HG02759 (cell line): Measurements from ENCODE around the gene EZR.

Experiments
- ATAC-seq: cut with Tn5 transposase; IDR thresholded peaks from one replicate; pipeline ENCODE4 v1.9.1; 2021; ENCODE audit warnings: mild to moderate bottlenecking, moderate library complexity; ENCODE audit not compliant: unreplicated experiment

EZR gene

DNA sequence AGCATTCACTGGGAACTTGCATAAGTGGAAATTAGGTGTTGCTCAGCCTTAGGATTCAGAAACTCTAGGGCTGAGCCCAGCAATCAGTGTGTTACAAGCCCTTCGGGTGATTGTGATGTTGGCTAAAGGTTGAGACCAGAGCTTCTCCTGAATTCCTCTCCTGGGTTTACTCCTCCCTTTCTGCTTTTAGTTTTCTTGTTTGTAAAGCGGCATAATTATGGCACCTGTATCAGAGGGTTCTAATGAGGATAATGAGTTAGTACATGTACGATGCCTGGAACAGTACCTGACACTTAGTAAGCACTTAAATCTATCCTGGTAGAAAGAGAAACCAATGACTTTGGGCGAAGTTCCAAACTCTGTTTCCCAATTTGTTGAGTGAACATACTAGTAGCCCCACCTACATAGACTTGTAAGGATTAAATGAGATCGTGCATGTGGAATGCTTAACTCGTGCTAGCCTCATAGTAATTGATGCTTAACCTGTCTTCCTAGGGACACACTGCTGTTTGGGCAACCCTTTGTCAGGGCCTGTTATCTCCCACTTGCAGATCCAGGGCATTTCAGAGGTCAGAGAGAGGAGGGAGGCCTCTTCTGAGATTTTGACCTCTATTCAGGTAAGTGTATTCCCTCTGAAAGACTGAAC, 932 bp upstream of the EZR start:
- ATAC-seq, result no peak

DNA sequence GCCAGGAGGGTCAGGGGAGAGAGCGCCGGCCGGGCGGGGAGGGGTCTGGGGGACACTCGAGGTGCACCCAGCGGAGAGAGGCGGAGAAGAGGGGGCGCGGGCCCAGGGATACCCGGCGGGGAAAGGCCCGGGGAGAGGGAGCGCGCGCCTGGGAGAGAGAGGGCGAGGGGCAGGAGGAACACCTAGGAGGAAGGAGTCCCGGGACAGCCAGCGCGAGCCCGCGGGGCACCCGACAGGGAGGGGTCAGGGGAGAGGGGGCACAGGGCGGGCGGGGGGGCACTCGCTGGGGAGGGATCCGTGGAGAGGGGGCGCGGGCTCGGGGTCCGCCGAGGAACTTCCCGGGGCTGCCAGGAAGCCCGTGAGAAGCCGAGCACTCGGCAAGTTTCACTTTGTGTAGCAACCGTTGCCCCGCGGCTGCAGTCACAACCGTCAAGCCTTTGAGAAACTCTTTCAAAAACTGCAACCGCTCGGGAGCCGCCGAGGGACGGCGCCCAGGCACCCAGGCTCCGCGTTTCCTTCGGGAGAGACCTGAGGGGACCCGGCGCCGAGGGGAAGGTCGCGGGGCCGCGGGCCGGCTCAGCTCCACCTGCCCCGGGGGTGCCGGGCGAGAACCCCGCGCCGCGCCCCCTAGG, 471 bp downstream of the EZR start:
- ATAC-seq, result peak; percentile 36

DNA sequence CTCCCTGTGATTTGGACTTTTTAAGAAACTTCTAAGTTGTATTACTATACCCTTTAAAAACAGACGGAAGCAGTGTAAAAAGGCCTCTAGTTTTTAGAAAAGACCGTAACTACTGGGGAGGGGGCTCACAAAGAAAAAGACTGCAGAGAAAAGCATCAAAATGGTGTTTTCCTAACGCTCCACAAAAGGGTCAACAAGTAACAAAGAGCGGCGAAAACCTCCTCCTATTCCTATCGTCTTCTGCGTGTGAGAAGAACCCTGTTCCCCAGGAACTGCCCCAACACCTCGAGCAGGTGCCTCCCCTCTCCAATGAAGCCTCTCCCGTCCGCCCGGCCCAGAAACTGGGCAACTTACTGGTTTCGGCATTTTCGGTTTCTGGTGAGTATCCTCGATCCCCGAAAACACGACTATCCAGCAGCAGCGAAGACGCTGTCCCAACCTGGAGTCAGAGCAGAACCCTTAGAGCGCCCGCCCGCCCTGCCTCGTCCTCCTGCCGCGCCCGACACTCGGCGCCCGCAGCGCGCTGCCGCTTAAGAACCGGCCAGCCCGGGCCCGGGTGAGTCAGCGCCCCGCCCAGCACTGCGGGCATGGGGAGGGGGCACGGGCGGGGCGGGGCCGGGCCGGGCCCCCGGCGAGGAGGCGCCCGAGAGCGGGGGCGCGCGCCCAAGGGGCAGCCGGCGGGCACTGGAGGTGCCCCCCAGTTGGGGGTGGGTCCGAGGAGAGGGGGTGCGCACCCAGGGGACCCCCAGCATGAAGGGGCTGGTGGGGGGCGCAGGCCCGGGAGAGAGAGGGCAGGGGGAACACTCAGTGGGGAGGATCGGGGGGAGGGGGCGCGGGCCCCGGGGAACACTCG, 1.2 kb downstream of the EZR start:
- ATAC-seq, result peak; percentile 43

DNA sequence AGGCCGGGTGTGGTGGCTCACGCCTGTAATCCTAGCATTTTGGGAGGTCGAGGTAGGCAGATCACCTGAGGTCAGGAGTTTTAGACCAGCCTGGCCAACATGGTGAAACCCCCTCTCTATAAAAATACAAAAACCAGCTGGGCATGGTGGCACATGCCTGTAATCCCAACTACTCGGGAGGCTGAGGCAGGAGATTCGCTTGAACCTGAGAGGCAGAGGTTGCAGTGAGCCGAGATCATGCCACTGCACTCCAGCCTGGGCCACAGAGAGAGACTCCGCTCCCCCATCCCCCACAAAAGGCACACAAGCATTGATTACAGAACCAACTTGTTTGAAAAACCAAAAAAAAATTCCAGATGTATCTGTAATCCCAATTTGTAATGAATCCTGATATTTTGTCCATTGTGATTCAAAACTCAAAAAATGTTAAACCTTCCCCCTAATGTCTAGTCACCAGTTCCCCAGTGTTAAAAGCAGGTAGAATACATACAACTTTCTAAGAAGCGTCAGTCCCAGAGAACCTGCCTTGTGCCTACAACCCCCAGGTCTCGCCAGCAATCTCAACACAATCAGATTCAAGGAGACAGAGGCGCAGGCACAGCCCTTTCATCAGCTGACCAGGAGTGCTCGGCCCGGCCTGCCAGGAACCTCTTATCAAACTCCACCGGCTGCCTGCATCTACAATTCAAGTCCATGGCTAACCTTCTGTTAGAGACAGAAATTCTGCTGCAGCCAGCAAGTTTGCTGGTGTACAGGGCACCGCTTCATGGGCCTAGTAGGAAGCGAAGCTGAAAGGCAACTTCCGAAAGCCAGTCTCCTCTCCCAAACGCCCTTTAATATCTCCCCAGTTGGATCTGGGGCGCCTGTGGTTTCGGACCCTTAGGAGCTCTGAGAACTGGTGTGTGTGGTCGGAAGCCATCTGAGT, 2.1 kb downstream of the EZR start:
- no peak for ATAC-seq

DNA sequence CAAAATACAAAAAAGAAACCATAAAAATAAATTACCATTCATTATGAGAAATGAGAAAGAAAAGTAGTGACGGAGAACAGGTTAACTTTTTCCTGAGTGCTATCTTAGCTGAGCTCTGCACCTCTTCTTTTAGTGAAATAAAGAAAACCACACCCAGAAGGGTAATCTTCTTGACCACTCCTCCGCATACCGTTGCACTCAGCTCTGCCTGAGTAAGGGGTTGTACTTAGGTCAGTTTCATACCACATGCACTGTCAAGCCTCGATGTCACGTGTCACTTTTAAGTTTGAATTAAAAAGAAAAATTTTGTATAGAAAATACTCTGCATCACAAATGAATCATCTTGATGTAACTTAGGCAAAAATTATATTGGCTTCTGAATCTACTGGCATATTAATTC, 2.8 kb downstream of the EZR start:
- peak; percentile 15 for ATAC-seq

DNA sequence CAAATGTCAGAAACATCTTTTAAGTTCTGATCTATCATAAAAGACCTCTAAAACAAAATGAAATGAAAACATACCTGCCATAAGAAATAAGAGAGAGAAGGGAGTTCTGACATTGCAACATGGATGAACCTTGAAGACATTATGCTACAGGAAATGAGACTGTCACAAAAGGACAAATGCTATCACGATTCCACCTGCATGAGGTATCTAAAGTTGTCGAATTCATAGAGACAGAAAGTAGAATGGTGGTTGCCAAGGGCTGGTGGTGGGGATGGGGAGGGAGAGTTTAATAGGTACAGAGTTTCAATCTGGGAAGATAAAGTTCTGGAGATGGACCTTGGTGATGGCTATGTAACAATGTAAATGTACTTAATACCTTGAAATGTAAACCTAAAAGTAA, 3.3 kb downstream of the EZR start:
- ATAC-seq, result no peak

DNA sequence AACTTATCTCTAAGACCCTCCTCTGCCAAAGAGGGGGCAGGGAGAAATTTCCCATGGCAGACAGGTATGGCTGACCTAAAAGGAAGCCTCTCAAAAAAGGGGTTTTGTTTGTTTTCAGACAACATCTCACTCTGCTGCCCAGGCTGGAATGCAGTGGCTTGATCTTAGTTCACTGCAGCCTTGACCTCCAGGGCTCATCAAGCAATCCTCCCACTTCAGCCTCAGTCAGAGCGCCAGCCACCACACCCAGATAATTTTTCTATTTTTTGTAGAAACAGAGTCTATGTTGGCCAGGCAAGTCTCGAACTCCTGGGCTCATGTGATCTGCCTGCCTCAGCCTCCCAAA, 3.8 kb downstream of the EZR start:
- ATAC-seq, result no peak

DNA sequence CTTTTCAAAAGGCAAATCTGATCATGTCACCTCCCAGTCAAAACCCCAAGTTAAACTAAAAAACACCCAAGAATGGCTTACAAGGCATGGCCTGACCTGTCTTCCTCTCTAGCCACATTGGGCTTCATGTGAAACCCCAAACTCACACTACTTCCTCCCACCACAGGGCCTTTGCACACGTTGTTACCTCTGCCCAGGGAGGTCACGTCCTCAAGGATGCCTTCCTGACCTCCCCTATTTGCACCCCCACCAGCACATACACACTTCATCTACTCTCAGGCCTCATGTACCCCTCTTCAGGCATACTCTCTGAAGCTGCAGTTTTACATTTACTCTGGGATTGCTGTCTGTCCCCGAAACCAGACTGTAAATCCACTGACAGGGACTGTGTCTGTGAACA, 6.1 kb downstream of the EZR start:
- ATAC-seq, result no peak

DNA sequence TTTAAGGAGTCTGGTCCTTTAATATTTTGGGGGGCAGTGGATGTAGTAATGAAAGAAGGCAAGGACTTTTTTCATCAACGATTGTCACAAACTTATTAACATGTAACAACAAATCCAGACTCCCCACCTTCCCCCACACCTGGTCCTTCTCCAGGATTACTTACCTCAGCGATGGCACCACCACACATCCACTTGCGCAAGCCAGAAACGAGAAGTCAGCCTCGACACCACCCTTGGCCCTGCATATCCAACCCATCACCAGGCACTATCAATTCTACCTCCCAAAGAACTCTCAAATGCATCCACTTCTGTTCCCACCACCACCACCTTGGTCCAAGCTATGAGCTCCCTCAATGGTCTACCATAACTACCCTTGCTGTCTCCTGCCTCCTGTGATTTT, 6.6 kb downstream of the EZR start:
- no peak for ATAC-seq

DNA sequence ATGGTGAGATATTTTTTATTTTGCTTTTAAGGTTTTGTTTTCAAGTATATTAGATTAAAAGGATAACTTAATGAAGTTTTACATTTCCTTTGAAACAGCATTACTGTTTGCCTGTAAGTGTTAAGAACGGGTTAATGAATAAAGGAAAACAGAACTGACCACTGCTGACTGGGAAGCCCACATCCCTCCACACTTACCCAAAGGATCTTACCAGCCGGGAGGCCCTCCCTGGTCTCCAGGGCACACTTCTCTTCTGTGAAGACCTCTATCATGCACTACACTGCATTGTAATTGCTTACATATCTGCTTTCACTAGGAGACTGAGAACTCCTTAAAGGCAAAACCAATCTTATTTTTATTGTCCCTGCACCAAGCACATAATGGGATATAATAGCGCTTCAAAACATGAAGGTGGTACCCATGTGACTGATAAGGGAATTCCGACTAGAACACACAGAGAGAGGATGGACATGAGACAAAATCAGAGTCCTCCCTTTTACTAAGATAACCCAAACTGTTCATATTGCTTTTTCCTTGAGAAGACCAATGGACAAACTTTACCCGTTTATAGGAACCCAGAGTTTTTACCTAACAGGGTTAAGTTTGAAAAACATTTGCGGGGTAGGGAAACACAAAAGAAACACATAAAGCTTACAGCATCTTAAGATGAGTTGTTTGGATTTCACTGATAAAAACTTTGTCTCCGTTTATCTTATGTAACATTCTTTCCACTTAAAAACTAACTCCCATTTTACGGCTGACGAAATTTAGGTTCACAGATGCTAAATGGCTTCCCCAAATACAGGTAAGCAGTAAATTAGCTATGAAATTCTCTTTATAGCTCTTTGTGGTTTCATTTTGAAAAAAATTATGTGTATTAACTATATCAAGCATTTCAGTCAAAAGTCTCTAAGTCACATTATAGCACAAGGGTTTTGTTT, 8.7 kb downstream of the EZR start:
- ATAC-seq, result no peak

DNA sequence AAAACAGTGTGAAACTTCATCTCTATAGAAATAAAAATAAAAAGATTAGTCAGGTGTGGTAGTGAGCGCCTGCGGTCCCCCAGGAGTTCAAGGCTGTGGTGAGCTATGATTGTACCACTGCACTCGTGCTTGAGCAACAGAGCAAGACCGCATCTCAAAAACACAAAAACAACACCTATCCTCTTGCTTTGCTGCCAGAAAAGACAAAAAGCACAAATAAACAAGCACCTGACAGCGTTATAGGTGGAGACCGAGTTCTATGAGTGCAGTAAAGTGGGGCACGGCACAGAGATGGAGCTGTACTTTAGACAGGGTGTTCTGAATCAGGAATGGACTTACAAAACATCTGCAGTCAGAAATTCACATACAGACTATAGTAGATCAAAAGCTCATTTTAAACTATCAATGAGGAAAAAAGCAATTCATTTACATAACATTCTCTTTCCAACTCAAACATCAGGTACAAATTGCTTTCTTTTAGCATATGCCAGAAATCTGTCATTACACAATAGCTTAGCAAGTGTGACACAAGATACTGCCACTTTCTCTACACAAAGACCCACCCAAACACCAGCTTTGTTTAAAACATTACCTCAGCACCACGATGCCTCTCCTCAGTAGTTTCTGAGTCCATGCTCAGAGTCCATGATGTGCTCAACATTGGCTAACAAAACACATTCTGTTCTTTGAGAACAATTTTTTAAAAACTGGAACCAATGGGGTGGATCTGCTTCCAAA, 10.1 kb downstream of the EZR start:
- ATAC-seq, result peak; percentile 78

DNA sequence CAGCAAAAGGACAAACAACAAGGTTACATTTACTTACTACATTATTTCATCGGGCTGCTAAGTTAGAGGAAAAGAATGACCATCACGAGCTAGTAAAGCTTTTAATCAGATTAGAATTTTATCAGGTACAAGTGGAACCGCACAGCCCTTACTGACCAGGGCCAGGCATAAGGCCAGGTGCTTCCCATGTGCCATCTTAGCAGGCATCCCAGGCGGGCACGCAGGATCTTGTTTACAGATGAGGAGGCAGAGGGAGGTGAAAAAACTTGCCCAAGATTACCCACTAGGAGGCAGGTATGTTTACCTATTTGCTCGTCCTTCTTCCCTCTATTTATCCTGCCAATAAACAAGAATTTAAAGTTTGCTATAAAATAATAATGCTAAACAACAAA, 10.7 kb downstream of the EZR start:
- ATAC-seq, result no peak

DNA sequence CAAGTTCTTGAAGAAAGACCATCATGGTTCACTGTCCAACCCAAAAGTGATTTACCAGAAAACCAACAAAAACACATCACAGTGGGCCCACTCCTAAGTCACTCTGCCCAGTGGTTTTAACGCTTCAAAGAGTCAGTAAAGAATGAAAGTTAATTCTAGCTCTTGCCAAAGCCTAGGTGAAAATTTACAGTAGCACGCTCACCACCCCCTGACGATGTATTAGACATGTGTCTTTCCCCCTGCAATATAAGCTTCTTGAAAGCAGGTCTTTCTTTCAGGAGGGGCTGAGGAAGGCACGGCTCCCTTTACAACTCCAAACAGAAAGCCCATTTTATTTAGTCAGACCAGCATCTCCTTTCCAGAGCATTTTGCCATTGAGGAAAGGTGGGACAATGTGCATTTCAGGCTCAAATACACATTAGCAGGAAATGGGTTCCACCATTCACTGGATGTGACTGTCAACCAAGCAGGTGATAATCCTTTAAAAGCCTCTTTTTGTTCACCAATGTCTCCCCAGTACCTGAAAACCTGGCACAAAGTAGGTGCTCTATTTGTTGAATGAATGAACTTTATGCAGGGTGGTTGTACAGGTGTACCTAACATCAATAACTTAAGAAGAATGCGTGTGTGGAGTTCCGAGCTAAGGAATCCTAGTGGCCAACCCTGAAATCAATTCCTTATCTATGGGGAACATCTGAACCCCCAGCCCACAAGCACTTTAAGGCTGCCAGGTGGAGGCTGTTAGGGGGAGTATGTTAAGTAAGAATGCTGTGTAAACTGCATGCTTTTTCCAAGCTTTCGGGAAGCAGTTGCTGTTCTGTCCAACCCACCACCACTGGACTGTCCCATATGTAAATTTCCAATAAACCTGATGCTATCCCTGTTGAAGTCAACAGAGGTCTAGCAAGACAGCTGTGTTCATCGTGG, 11.4 kb downstream of the EZR start:
- no peak for ATAC-seq

DNA sequence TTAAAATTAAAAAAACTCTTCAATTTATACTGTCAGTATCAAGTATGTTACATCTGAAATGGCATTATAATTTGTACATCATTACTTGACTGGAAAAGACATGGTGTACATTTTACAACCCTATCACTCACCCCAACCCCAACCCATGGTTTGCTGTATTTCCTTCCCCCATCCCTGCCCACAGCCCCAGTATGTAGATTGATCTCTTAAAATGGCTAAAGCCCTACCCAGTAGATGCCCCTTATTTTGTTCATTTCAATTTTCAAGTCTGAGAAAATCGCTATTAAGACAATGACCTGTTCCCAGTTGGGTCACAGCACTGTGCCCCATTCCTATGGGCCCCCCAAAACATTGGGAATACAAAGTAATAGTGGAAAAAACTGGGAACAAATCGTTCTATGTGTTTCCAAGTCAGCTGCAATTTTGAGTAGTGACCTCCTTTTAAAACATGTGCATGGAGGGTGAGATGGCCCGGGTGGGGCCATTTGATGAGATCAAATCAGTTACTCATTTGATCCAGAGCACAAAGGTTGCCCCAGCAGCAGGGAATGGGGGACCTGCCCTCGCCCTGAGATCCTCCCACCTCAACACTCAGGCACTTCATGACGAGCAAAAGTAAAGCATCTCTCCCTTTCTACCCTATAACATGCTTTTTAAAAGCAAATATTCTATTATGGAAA, 13.3 kb downstream of the EZR start:
- no peak for ATAC-seq

DNA sequence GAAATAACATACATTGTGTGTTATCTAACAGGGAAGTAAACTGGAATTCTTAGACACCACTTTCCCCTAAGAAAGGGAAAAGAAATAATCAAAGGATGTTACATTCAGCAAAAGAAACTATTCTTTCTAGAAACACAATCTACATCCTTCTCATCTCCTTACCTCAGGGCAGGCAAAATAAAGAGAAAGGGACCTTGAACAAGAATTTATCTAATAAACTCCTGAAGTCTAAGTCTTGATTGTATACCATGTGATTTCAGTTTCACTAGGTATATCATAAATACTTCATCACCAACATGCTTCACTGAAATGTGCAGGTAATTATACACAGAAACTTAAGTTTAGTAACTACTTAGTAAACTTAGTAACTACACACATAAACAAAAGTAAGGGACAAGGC, 15.0 kb downstream of the EZR start:
- ATAC-seq, result no peak

DNA sequence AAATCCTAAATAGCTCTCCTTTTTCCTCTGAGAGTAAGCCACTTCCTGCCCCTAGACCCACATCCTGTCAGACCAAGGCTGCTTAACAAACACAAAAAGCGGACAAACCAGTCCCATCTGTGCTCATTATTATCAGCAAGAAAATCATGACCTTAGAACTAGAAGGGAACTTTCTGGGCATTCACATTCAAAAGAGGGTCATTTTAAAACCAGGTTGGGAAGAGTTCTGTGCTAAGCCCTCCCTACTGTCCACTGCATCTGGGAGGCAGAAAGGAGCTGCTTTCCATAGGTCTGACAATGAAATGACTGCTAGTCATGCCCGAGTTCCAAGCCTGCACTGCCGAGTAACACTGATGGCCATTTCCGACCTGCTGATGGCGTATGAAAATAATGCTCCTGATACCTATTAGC, 15.4 kb downstream of the EZR start:
- ATAC-seq, result peak; percentile 74

DNA sequence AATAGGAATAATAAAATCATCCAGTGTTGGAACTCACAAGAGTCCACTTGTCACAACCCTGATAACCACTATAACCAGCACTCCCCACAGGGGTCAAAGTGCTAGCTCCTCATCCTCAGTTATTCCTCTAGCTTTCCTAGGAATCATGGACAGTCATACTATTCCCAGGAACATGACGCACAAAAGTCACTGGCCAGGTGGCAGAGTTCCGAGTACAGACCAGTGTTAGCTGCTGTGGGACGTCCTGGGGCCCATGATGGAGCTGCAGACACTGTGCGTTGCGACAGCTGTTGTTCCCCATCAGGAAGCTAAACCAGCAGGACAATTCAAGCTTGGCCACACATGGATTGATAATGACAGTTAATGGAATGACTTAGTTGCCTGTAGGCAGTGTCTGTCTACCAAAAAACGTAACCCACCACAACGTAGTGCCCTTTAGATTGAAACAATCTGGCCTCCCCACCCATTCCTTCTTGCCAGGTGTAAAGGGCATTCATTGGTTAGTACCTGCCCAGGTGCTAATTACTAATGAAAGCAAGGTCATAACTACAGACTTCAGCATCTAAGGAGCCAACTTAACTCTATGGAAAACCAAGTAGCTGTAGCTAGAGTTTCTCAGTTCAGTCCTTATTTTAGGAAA, 17.4 kb downstream of the EZR start:
- ATAC-seq, result no peak
